ENCODE measurements around the gene PLAAT2. TPM values are rescaled to one million over a fixed set of nuclear protein-coding genes. Genes with fewer than 3 reads are reported as not detected.

Gene PLAAT2
- total and polyA plus RNA-seq, 2 donors (not counting 1 experiment from before 2014, with no cell fraction given), result 4.0 TPM; not detected in 1

DNA sequence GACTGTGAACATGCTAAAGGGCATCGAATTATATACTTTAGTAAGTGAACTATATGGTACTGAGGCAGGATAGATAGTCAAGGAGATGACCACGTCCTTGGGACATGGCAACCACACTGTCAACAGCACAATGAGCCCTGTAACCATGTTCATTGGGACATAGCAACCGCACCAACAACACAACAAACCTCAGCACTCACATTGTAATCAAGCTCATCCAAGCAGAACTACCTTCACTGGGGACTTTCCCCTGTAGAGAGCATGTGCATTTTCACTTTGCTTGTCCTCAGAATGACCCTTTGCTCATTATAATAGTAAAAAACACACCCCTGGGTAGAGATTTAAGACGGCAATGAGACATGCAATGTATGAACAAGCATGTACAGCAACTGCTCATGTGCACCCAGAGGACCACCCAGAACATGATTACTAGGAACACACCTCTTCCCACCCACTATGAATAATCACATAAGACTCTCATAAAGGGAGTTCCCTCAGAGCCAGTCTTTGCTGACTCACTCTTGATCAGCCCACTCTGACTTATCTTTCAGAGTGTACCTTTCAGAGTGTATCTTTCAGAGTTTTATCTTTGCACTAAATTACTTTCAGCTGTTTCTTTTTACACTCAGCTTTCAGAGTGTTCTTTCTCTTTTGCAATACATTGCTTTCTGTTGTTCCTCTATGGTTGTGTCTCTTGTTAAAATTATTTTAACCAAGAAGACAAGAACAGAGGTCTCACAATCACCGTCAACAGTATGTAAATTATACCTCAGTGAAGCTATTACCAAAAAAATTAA, 4.1 kb upstream of the PLAAT2 start:
- intact Hi-C loops (cut with micrococcal nuclease), result loop anchor here (1.0 to 5.0 kb wide), 4 partner anchors 24 to 370 kb away; partner anchors contain the start of genes ATL3 and NAA40
- H3K27ac Mint-ChIP-seq, result peak overlapping the region; percentile 97
- H3K9ac ChIP-seq (ENCODE audit: low read length), result peak overlapping the region; percentile 64
- ATAC-seq (ENCODE audit: low read depth), result peak; percentile 81
- H3K79me2 ChIP-seq (ENCODE audit: control insufficient read depth, insufficient read depth, low read length), result no peaks in the 10 kb centered on the region
- WGBS (ENCODE audit: insufficient coverage), result 0% methylated on average over 2 of the region's 5 CpGs
- H3K27me3 Mint-ChIP-seq, result peaks cover 4% of the 10 kb centered on the region
- H3K4me1 Mint-ChIP-seq, result peaks cover 44% of the 10 kb centered on the region
- no peak overlapping the region for H2AFZ ChIP-seq (ENCODE audit: insufficient read depth, low read depth, low read length, poor library complexity, severe bottlenecking)
- peak overlapping the region in 3 of 5 experiments; percentile 21 to 59 (median 34) for H3K4me3 ChIP-seq (ENCODE audit: control extremely low read depth in 1 of 5, extremely low read depth in 1 of 5, insufficient read depth in 1 of 5, low read depth in 2 of 5, low read length in 4 of 5)
- H4K20me1 ChIP-seq (ENCODE audit: control insufficient read depth, insufficient read depth, low read length, poor library complexity, severe bottlenecking), result no peaks in the 10 kb centered on the region
- TF ChIP-seq, protein P1, sequence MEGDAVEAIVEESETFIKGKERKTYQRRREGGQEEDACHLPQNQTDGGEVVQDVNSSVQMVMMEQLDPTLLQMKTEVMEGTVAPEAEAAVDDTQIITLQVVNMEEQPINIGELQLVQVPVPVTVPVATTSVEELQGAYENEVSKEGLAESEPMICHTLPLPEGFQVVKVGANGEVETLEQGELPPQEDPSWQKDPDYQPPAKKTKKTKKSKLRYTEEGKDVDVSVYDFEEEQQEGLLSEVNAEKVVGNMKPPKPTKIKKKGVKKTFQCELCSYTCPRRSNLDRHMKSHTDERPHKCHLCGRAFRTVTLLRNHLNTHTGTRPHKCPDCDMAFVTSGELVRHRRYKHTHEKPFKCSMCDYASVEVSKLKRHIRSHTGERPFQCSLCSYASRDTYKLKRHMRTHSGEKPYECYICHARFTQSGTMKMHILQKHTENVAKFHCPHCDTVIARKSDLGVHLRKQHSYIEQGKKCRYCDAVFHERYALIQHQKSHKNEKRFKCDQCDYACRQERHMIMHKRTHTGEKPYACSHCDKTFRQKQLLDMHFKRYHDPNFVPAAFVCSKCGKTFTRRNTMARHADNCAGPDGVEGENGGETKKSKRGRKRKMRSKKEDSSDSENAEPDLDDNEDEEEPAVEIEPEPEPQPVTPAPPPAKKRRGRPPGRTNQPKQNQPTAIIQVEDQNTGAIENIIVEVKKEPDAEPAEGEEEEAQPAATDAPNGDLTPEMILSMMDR (IDR thresholded peaks at IDR 0.05), result no peak
- no peak for TF ChIP-seq EZH2 (IDR thresholded peaks at IDR 0.05; ENCODE audit: borderline replicate concordance, insufficient read depth, low read depth, low read length, poor library complexity, severe bottlenecking)
- peaks cover 0 to 5% (median 0%) of the 10 kb centered on the region in 3 donors for H3K9me3 ChIP-seq (ENCODE audit: control extremely low read depth in 1 of 3, control insufficient read depth in 2 of 3, insufficient read depth in 1 of 3, low read length in 2 of 3)
- CTCF ChIA-PET, result interaction anchor here (1.3 to 1.8 kb wide), 3 partner anchors 15 to 88 kb away, joined by 3 to 8 read pairs (median 7); partner anchors contain the start of gene PLAAT4
- H3K4me2 ChIP-seq (replicated peaks; ENCODE audit: low read depth, low read length, poor library complexity, severe bottlenecking), result peak overlapping the region; percentile 64
- peak; percentile 97 for DNase-seq
- peak overlapping the region; percentile 92 to 94 for H3K27ac ChIP-seq (ENCODE audit: low read length in 2 of 2)
- peak overlapping the region; percentile 79 for H3K4me3 Mint-ChIP-seq
- no peaks in the 10 kb centered on the region for H3K9me3 Mint-ChIP-seq (ENCODE audit: insufficient read depth)
- POLR2A ChIA-PET, result interaction anchor here (0.6 kb wide), 1 partner anchor 17 kb away, joined by 3 read pairs; no protein-coding TSS in a partner anchor
- H3K27me3 ChIP-seq (replicated peaks in 1 of 4; ENCODE audit: control extremely low read depth in 1 of 4, control insufficient read depth in 3 of 4, insufficient read depth in 4 of 4, low read length in 3 of 4), result no peaks in the 10 kb centered on the region
- H3K36me3 ChIP-seq (replicated peaks in 1 of 2; ENCODE audit: control extremely low read depth in 1 of 2, control insufficient read depth in 1 of 2, extremely low read depth in 1 of 2, insufficient read depth in 2 of 2, low read length in 1 of 2), result no peaks in the 10 kb centered on the region
- H3K4me1 ChIP-seq (ENCODE audit: control insufficient read depth in 2 of 2, insufficient read depth in 2 of 2, low read length in 2 of 2), result peaks cover 38 to 51% of the 10 kb centered on the region in 2 donors
